Measurements from ENCODE around the gene HOXD9.

The HOXD9 gene

GRCh38 chr2:176124110-176124946, 1.8 kb downstream of the HOXD9 start:
- DNase-seq: peak in 1 of 2 experiments; percentile 10

GRCh38 chr2:176124947-176125771, 2.6 kb downstream of the HOXD9 start:
- DNase-seq: peak in 1 of 2 experiments; percentile 17

GRCh38 chr2:176125772-176126054, 3.2 kb downstream of the HOXD9 start:
- no peak for DNase-seq

DNA sequence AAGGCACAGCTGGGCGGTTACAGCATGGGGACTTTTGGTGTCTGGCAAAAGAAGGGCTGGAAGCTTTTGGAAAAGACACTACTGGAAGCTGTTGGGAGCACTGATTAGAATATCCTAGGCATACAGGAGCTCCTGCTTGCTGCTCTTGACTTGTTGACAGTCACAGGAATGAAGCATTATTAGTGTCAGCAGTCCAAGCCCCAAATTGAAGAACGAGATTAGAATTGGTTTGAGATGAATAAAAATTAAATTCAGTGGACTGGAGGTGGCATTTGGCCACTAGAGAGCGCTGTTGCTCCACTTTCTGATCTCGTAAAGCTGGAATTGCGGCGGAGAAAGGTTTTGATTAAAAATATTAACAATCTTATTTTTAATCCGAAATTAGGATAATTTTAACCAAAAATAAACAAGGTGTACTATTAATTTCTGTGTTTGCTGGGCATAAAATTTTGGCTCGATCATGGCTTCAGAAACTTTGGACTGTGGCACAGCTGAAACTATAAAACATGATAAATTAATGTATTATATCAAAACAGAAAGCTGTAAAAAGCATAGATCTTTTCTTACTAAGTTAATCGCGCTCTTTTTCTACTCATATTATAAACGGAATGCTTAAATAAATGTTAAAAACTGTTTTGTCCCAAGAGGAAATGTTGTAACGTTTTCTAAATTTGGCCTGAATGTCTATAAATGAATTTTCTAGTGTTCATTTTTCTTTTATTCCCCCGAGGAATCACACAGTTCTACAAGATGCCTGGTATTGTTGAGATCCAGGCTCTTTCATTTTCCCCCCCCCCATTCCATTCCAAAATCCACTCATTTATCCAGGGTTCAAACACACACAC, 4.6 kb downstream of the HOXD9 start:
- DNase-seq: peak; percentile 69 to 70

DNA sequence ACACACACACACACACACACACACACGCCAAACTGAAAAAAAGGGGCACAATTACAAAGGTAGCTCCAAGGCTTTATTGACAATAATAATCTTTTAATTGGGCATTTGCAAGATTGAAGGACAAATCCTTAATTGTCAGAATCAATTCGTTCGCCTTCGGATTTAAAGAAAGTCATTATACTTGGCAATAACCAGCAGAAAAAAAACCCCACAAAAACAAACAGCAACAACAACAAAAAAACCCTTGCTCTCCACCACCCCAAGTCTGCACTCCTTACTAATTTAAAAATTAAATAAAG, 5.2 kb downstream of the HOXD9 start:
- no peak for DNase-seq

DNA sequence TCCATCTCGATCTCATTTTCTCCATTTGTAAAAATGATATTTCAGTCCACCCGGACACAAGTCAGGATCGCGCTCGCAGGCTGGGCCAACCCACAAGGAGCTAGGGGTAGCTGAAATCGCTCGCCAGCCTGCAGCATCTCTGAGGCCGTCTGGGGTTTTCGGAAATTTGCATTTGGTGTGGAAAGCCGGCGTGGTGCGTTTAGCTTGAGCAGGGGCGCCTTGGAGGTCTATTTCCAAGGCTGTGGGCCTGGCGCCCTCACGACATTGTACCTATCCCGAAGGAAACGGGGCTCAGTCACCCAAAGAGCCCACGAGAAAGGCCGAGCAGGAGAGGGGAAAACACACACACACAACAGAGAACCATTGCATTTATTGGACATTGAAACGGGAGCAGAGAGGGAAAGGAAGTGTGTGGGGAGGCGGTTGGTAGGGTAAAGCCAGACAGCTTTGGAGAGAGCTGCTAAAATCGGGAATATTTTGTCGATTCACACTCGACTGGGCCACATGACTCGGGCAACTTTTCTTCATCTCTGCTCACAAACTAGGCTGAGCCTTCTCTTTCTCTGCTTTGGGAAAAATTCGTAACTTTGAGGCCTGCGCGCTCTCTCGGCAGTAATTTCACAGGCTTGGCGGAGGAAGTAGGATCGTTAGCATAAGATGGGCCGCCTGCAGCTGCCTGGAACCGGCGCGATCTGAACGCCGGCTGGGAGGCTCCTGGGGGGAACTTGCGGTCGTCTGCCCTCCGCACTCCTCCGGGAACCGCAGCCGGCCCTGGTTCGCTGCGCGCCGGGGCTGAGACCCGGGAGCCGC, 5.9 kb downstream of the HOXD9 start:
- peak; percentile 32 to 36 for DNase-seq

DNA sequence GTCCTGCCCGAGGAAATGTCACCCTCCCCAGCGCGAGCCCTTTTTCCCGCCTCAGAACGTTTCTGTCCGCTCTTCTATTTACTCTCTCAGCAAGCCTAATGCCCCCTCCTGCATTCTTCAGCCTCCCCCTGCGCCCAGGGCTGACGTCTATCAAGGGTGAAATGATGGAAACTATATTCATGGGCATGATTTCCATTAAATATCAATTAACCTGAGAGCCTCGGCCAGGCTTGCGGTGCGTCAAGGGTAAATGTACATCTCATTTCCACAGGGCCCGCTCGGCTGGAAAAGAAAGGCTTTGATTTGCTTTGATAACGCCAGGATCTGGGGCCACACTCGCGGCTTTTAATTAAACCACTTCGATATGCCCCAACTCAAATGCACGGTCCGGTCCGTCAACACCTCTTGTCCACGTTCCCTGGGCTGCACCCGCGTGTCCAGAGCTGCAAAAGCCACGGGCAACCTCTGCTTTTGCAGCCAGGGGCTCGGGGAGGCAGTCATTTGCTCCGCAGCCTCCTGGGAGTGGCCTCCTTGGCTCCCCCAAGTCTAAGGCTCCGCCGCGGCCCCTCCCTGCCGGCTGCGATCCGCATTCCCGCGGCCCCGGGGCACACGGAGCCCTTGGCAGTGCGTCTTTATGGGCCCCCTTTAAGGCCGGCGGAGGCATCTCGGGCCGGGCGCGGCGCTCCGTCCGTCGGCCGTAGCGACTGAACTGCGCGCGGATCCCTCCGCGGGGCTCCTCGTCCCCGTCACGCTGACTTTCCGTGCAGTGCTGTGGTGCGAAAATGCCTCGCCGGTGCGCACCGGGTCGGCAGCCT, 6.7 kb downstream of the HOXD9 start, which contains the start of gene HOXD8:
Gene HOXD8, plus strand, starts transcription at position 724 of the 815 bp plus-strand sequence. CDS start 662 bp downstream, outside the sequence.
- peak; percentile 33 to 50 for DNase-seq

DNA sequence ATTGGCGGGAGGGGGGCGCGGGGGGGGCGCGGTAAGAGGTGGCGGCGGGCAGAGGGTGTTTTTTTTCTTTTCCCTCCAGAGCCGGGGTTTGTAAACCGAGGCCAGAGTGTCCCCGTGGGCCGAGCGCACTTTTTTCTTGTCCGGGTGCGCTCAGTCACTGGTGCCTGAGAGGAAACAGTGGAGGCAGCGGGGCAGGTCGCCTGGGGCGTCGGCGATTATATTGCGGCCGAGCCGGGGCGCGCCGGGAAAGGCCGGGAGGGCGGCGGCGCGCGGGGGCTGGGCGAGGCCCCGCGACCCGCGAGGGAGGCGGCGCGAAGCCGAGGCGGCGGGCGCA, 7.3 kb downstream of the HOXD9 start:
- no peak for DNase-seq

DNA sequence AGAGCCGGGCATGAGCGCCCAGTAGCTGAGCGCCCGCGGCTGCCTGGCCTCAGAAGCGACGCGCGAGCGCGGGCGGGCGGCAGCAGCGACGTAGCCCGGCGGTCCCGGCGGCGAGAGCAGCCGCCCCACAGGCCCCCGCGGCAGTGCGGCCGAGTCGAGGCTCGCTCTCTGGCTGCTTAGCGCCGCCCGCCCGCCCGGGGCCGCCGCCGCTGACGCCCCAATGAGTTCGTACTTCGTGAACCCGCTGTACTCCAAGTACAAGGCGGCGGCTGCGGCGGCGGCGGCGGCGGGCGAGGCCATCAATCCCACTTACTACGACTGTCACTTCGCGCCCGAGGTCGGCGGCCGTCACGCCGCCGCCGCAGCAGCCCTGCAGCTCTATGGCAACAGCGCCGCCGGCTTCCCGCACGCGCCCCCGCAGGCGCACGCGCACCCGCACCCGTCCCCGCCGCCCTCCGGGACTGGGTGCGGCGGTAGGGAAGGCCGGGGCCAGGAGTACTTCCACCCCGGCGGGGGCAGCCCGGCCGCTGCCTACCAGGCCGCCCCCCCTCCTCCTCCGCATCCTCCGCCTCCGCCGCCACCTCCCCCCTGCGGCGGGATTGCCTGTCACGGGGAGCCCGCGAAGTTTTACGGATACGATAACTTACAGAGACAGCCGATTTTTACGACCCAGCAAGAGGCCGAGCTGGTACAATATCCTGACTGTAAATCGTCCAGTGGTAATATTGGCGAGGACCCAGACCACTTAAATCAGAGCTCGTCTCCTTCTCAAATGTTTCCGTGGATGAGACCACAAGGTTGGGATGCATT, 7.8 kb downstream of the HOXD9 start:
- peak; percentile 38 to 54 for DNase-seq

- DNase-seq: no peak
These were observed 8.7 kb downstream of the HOXD9 start for GRCh38 chr2:176130957-176131847.

DNA sequence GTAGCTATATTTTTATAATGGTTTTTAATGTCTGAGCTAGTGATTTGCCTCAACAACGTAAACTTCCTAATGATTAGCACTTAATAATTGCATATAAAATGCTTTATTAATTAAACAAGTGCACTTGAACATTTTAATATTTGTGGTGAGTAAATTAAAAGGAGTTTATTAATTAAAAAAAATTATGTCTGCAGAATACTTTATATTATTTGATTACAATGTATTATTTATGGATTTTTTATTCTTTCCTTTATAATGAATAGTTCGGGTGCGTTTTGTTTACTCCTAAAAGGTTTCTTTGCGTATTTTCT, 9.3 kb downstream of the HOXD9 start:
- DNase-seq: no peak

DNA sequence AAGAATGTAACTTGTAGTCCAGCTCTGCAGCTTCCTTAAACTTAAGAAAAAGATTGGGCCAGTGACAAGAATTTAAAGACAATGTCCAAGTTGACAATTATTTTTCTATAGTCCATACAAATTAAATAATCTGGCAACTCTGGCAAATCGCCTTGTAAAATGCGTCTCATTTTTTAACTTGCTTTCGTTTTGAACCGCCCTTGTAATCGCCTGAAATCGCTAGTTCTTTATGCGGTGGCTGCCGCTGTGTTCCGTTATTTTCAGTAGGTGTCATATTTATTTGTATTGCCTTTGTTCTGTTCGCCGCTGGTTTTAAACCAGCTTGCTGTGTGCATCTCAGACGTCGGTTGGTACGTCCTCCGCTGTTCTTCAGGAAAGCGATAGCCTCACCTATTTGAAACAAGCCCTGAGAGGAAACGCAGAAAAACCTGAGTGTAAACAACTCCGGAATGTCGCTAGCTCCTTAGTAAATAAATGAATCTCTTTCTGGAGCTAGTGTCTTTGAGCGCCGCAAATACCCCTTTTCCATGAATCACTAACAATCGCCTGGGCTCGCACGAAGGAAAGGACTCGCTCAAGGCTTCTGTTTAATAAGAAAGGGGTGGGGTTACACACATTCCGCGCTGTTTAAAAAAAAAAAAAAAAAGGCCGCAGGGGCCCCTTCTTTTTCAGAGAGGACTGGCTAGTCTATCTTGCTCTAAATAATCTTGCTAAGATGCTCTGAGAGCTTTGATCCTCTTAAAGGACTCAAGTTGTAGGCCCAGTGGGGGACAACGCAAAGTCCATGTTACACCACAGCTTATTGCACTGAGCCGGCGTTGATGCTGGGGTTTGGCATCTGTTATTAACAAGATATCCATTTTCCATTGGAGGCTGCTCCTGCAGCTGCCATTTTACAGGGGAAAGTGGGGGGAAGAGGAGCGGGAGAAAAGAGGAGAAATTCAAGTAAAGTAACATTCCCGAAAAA, 10.0 kb downstream of the HOXD9 start:
- DNase-seq: peak in 1 of 2 experiments; percentile 23

GRCh38 chr2:176133389-176133788, 10.9 kb downstream of the HOXD9 start:
- no peak for DNase-seq

GRCh38 chr2:176134035-176134434, 11.5 kb downstream of the HOXD9 start:
- no peak for DNase-seq

GRCh38 chr2:176135035-176135440, 12.5 kb downstream of the HOXD9 start:
- no peak for DNase-seq

DNA sequence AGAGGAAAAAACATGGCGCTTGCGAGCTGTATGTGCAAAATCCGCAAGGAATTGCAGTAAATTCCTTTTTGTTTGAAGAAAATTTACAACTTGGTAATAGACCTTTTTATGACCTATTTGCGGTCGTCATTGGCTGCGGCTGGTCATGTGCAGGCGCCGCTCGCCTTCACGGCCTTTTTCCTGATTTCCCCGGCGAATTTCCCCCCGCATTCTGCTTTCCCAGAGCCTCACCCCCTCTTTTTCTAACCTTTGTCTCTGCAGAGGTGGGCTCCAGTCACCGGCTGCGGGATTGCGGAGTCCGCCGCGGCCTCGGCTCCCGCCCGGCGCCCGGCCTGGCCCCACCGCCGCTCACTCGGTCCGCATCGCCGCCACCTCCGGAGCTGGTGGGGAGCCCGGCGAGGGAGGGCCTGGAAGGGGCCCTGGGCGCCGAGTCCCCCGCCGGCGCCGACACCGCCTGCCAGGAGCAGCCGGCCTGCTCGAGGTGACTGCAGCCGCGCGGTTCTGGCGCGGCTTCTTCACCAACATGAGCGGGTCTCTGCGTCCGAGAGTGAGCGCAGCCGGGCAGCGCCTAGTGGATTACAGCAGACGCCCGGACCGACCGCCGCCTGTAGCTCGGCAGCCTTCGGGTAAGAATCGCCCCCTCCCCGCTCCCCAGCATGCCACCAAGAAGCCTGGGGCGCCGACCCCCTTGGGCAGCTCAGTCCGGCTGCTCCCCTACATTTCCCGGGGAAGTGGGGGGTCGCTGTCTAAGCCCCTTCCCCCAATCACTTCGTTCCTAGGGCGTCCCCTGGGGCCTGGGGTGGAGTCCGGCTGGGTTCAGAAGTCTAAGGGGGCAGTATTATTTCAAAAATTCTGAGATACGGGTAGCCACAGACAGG, 14.1 kb downstream of the HOXD9 start:
- peak in 1 of 2 experiments; percentile 36 for DNase-seq

GRCh38 chr2:176137252-176137580, 14.7 kb downstream of the HOXD9 start:
- DNase-seq: no peak

DNA sequence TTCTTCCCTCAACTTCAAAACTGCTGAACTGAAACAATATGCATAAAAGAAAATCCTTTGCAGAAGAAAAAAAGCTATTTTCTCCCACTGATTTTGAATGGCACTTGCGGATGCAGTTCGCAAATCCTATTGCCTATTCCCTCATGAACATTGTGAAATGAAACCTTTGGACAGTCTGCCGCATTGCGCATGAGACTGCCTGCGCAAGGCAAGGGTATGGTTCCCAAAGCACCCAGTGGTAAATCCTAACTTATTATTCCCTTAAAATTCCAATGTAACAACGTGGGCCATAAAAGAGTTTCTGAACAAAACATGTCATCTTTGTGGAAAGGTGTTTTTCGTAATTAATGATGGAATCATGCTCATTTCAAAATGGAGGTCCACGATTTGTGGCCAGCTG, 15.4 kb downstream of the HOXD9 start:
- no peak for DNase-seq

All from activated T-cell treated with anti-CD3 and anti-CD28 coated beads, Interleukin-2, amount 50 U/mL, for 48 hours (primary cell).